ENCODE measurements around the gene HPCAL1. TPM values are rescaled to one million over a fixed set of nuclear protein-coding genes. Genes with fewer than 3 reads are reported as not detected.
"Not testable (repeated sequence)": the region's sequence is repeated elsewhere in the genome, so short reads cannot be mapped to it uniquely, and the experiment has no call there.

HPCAL1 gene
- total and polyA plus RNA-seq, 8 donors = 22.1 to 32.7 (median 26.4) TPM

DNA sequence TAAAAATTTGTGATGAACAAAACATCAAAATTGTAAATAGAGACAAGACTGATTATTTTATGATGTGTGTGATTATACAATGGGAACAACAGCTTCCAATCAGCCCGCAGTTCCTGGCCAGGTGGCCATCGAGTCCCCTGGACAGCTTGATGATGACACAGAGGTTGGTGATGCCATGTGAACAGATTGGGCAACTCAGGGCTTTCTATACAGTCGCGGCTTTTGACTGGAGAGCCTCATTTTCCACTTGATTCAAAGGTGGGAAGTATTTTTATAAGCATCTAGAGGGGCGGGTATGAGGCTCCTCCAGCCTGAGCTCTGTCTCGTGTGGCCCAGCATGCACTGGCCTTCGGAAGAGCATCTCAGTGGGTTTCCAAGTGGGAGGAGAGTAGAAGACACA is 14.9 kb upstream of the HPCAL1 start:
- Histone ChIP-seq H3K27me3 (no peaks in the 10 kb centered on the region), H3K4me3 (no peak overlapping the region), H3K9me3 (no peaks in the 10 kb centered on the region), H3K27ac (no peak overlapping the region), H3K36me3 (no peaks in the 10 kb centered on the region), H3K4me1 (peaks cover 10 to 18% (median 12%) of the 10 kb centered on the region in 3 donors)
- intact Hi-C loops (cut with DNase I) = no loop called here
- TF ChIP-seq, protein P1, sequence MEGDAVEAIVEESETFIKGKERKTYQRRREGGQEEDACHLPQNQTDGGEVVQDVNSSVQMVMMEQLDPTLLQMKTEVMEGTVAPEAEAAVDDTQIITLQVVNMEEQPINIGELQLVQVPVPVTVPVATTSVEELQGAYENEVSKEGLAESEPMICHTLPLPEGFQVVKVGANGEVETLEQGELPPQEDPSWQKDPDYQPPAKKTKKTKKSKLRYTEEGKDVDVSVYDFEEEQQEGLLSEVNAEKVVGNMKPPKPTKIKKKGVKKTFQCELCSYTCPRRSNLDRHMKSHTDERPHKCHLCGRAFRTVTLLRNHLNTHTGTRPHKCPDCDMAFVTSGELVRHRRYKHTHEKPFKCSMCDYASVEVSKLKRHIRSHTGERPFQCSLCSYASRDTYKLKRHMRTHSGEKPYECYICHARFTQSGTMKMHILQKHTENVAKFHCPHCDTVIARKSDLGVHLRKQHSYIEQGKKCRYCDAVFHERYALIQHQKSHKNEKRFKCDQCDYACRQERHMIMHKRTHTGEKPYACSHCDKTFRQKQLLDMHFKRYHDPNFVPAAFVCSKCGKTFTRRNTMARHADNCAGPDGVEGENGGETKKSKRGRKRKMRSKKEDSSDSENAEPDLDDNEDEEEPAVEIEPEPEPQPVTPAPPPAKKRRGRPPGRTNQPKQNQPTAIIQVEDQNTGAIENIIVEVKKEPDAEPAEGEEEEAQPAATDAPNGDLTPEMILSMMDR (IDR thresholded peaks at IDR 0.05) = no peak
- ATAC-seq (no peak), DNase-seq (no peak), FAIRE-seq (no peak)
- WGBS, 2 donors = 88 to 93% methylated on average over 7 of the region's 7 CpGs

DNA sequence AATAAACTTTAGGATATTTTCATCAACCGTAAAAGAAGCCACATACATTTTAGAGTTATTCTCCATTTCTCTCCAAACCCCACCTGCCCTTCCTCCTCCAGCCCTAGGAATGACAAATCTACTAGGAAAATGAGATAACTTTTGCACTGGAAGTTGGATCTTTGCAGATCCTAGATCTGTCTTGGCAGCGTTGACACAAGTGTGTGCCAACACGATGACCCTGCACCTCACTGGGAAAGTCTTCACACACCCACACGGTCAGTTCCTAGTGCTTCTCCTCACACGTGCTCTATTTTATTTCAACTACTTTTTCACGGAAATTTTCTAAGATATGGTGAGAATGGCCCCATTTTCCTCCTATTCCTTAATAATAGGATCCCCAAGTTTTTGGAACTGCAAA is 14.1 kb upstream of the HPCAL1 start:
- no peaks in the 10 kb centered on the region for H3K27me3 ChIP-seq
- DNase-seq (no peak), ATAC-seq (no peak), FAIRE-seq (no peak)
- H3K4me1 ChIP-seq = peaks cover 10 to 18% (median 12%) of the 10 kb centered on the region in 3 donors
- H3K27ac ChIP-seq = no peak overlapping the region
- no peaks in the 10 kb centered on the region for H3K9me3 ChIP-seq
- H3K36me3 ChIP-seq = no peaks in the 10 kb centered on the region
- H3K4me3 ChIP-seq = no peak overlapping the region
- 81 to 84% methylated on average over 6 of the region's 6 CpGs for WGBS, 2 donors
- TF ChIP-seq, protein P1 (IDR thresholded peaks at IDR 0.05) = no peak
- intact Hi-C loops (cut with DNase I) = no loop called here

DNA sequence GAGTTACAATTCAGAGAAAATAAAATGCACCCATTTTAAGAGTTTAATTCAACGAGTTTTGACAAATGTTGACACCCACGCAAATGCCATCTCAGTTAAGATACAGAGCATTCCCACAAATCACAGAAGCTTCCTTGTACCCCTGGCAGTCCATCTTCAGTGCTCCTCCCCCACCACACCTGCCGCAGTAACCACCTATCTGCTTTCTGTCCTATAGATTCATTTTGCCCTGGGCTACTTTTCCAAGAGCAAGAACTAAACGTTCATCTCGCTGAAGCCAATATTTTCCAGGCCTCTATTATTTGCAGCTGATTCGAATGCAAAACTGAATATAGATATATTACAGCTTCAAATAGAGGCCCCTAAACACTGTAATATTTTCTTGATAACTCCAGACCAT is 13.4 kb upstream of the HPCAL1 start:
- H3K36me3 ChIP-seq = no peaks in the 10 kb centered on the region
- no peak overlapping the region for H3K27ac ChIP-seq
- intact Hi-C loops (cut with DNase I) = no loop called here
- FAIRE-seq (no peak), DNase-seq (no peak), ATAC-seq (no peak)
- TF ChIP-seq, protein P1 (IDR thresholded peaks at IDR 0.05) = no peak
- peaks cover 10 to 18% (median 12%) of the 10 kb centered on the region in 3 donors for H3K4me1 ChIP-seq
- no peaks in the 10 kb centered on the region for H3K27me3 ChIP-seq
- no peaks in the 10 kb centered on the region for H3K9me3 ChIP-seq
- WGBS, 2 donors = 88 to 91% methylated on average over 6 of the region's 6 CpGs
- H3K4me3 ChIP-seq = no peak overlapping the region

DNA sequence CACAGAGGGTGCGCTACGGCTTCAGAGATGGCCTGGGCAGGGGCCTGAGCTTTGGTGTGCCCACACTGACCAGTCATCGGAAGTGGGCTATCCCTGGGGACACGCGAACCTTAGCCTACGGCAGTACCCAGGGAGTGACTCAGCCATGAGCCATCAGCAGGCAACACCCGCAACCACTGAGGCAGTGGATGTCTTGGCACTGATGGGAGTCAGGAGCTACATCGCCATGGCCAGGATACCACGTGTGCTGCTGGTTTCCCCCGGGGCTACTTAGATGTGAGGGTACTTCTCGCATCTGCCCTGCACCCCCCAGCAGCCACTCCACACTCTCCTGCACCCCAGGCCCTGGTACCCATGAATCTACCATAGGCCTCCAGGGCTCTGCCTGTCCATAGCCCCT is 12.8 kb upstream of the HPCAL1 start:
- TF ChIP-seq, protein P1 (IDR thresholded peaks at IDR 0.05) = no peak
- 91 to 94% methylated on average over 11 of the region's 11 CpGs for WGBS, 2 donors
- H3K9me3 ChIP-seq = no peaks in the 10 kb centered on the region
- no peaks in the 10 kb centered on the region for H3K27me3 ChIP-seq
- ATAC-seq = no peak
- peaks cover 10 to 18% (median 12%) of the 10 kb centered on the region in 3 donors for H3K4me1 ChIP-seq
- no peak for FAIRE-seq
- H3K36me3 ChIP-seq = no peaks in the 10 kb centered on the region
- intact Hi-C loops (cut with DNase I) = no loop called here
- no peak overlapping the region for H3K27ac ChIP-seq
- DNase-seq = no peak
- no peak overlapping the region for H3K4me3 ChIP-seq

DNA sequence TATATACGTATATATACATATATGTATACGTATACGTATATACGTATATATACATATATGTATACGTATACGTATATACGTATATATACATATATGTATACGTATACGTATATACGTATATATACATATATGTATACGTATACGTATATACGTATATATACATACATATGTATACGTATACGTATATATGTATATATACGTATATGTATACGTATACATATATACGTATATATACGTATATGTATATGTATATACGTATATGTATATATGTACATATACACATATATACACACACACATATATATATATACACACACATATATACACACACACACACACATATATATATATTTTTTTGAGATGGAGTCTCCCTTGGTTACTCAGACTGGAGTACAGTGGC is 11.3 kb upstream of the HPCAL1 start:
- intact Hi-C loops (cut with DNase I); ATAC-seq; H3K36me3 ChIP-seq; H3K4me1 ChIP-seq; H3K27me3 ChIP-seq; H3K9me3 ChIP-seq; H3K27ac ChIP-seq; DNase-seq; FAIRE-seq; H3K4me3 ChIP-seq: not testable (repeated sequence)
- 74 to 79% methylated on average over 11 to 20 of the region's 20 CpGs for WGBS, 2 donors
